HG03558 (cell line): ENCODE results near the gene TXNRD2.

Experiments used
- ATAC-seq: cut with Tn5 transposase; IDR thresholded peaks from one replicate; pipeline ENCODE4 v1.9.1; 2021; ENCODE audit warnings: moderate number of reproducible peaks; ENCODE audit not compliant: unreplicated experiment; ENCODE audit errors: extremely low read depth

Gene TXNRD2

DNA sequence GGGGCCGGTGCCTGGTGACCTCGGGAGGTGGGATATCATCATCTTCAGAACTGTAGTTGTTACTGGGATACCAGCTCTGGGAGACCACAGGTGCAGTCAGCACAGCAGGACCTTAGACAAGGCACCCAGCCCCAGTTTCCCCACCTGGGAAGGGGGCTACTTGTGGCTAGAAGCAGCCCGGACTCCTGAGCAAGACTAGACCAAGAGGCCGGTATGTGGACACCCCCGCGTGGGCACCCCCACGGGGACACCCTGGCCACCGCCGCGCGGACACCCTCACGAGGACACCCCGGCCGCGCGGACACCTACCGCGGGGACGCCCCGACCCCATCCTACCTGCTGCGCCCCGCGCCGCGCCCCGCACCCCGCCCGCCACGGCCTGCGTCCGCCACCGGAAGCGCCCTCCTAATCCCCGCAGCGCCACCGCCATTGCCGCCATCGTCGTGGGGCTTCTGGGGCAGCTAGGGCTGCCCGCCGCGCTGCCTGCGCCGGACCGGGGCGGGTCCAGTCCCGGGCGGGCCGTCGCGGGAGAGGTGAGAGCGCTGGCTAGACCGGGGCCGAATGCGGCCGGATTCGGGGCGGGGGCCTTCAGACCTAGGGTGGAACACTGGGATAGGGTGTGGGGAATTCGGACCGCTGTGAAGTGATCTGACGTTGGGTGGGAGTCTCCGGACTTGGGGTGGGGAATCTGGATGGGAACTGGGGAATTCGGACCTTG lies at the start of gene TXNRD2, which contains the start of gene COMT:
TSS of gene TXNRD2 (minus strand) at position 454 of the 718 bp plus-strand sequence. CDS start at position 439, 15 bp downstream.
TSS of gene COMT (plus strand) at position 408 of the 718 bp plus-strand sequence. CDS start 20,755 bp downstream, outside the sequence.
- ATAC-seq: no peak

DNA sequence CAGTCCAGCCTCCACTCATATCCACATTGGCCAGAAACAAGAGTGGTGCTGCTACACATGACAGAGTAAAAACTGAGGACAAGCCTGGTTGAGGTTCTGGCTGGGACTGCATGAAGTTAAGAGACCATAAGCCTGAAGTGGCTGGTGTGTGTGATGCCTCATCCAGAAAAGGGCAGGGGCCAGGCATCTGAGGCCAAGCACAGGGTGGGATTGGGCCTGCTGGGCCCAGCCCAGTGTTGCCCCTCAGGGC lies 49.7 kb upstream of the TXNRD2 start:
- ATAC-seq: no peak

DNA sequence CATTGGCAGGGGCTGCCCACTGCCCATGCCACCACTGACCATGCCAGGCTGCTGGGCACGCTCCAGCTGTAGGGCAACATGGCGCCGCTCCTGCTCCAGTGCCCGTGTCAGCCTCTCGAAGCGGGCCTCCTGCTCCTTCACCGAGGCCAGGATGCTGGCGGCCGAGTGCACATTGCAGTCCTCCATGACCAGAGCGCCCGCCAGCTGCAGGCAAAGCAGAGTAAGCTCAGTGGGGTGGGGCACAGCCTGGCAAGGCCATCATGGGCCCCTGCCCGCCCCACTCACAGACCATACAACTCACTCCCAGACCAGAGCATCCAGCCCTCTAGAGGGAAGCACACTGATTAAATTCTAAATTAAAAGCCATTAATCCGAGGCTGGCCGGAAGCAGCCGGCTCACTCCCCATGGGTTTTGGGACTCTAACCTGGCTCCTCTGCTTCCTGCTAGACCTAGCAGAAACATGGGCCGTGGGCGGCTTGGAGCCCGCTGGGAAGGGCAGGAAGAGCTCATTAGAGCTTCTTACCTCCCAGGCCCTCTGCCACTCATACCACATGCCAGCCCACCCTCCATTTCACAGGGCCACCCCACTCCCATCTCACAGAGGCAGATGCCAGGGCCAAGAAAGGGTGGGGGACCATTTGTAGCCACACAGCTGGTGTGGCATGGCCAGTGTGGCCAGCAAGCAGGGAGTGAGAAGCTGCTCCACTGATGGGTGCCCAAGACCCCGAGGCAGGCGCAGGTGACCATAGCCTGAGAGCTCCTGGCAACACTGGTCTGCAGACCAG lies 49.2 kb upstream of the TXNRD2 start:
- ATAC-seq: no peak

DNA sequence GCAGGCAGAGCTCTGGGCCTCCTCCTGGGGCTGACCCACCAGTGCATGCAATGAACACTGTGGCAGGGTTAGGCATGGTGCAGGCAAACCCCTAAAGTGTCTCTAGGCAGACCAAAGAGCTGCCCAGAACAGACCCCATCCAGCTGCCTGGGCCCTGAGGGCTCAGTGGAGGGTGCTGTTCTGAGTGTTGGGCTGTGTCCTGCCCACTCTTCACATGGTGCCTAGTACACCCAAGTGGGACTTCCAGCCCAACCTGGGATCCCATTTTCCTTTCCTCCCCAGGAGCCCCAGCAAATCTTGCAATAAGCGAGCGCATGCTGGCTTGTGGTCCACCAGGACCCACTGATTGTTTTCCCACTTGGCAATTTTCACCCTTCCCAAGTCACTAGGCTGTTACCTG lies 48.6 kb upstream of the TXNRD2 start:
- ATAC-seq: no peak

DNA sequence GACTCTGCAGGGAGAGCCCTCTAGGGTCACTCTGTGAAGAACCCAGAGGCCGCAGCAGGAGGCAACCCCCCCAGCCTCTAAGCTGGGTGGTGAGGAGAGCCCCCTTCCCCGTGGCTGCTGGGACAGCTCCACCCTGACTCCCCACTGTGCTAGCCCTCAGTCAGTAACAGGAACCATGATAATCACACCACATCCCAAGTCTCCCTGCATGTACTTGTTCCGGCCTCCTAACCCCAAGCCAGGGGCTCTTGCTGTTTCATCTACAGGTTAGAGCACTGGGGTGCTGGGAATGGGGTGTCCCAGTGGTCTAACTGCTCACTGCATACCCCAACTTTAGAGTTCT lies 48.1 kb upstream of the TXNRD2 start:
- ATAC-seq: no peak

DNA sequence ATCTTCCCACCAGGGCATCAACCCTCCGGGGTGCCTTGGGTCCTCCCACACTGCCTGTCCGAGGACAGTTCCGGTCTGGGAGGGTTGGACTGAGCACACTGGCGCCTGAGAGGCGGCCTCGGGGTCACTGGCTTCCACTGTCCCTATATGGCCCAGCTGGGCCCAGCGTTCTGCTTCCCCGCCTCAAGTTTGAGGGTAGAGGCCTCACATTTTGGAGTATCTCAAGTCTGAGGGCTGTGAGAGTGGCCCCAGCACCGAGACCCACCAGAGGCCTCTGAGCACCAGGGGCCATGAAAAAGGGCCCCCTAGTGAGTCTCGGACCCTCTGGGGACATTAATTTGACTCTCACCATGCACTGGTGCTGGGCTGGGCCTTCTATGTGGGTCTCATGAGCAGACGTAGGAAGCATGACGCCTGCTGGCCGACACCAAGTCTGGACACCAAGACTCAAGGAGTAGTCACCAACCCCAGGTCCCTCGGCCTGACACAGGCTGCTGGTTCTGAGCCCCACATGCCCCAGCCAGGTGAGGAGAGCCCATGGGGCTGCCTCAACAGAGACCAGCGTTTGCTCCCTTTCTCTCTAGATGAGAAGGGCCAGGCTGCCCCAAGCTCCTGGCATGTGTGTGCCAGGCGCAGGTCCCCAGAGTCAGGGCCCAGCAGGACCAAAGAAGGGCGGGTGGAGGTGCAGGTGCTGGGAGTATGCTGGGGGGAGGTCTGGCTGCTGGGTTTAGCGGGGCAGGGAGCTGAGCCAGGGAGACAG lies 47.5 kb upstream of the TXNRD2 start:
- ATAC-seq: no peak

DNA sequence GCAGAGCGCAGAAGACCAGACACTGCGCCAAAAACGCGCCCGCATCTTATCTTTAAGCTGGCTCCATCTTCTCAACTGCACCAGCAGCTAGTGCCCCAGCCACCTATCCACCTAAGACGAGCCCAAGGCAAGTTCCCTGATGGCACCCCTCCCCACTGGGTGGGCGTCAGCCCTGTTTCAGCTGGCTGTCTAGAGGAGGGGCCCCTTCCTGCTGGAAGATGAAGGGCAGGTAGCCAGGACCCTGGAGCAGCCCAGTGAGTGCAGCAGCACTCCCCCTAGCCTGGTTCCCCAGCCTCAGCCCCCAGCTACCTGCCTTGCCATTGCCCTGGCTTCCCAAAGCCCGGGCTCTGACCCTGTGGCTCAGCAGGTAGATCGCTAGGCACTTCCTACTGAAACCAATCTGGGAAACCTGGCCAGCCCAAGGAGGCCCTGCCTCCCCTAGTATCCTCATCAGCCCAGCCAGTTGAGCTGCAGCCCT lies 46.8 kb upstream of the TXNRD2 start:
- ATAC-seq: no peak

DNA sequence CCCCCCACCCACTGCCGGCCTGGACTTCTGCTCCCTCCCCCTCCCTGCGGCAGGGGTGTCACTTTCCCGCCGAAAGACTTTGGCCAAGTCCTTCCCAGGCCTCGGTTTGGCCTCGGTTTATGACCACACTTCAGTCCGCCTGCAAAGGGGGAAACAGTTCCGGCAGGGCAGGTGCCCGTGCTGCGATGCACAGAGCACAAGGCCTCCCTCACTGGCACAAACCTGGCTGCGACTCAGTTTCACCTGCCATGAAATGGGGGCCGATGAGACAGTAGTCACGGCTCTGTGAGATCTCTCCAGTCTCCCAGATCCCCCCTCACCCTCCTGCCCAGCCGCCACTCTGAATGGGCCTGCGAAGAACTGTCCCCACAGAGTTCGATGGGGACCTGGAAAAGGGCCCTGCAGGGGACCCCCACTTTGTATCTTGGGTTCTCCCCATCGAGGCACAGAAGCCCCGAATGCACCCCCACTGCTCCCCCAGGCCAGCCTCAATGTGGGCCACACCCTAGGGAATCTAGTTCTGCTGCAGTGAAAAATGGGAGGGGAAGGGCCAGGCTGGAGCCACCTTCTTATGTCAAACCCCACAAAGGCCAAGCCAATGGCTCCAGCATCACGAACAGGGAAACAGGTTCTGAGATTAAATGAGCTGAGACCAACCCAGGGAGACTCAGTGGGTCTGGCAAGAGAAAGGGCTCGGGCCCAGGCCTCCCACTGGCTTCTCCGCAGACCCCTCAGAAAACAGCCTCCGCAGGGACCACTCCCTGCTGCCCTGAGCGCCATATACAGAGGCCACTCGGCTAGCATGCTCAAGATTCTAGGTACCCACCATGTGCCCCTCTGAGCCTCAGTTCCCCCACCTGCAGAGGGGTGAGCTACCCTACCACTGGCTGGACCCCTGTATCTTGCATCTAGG lies 46.0 kb upstream of the TXNRD2 start:
- ATAC-seq: no peak

DNA sequence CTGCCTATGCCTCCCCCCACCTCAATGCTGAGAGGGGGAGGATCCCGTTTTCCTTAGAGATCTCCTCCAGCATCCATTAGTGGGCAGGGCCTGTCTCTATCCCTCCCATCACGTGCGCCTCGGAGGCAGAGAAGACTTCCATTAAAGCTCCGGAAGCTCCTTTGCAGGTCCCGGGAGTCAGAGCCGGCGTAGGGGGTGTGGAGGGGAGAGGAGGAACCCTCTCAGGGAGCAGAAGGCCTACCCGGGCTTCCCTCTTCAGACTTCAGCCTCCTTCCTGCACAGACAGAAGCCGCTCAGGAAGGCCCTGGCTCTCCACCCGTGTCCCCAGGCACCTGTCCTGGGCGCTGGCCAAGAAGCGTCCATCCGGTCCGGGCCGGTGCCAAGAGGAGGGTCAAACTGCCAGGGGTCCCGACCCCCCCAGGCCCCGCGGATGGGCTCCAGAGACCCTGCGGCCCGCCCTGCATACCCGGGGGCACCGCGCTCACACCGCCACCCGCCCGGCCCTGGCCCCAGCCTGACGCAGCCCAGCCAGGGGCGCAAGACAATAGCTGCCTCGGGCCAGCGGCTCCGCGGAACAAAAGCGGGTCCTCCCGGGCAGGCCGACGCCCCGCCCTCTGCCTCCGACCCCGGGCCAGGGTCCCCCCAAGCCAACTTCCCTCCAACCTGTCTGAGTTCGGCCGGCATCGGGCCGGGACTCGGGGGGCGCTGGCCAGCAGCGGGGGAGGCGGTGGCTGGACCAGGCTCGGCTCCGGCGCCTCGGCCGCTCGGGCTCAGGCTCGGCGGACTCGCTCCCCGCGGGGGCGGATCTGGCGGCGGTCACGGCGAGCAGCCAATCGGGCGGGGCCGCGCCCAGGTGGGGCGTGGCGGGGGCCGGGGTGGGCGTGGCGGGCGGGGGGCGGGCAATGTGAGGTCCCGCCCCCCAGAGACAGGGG lies 45.1 kb upstream of the TXNRD2 start:
- ATAC-seq: no peak

DNA sequence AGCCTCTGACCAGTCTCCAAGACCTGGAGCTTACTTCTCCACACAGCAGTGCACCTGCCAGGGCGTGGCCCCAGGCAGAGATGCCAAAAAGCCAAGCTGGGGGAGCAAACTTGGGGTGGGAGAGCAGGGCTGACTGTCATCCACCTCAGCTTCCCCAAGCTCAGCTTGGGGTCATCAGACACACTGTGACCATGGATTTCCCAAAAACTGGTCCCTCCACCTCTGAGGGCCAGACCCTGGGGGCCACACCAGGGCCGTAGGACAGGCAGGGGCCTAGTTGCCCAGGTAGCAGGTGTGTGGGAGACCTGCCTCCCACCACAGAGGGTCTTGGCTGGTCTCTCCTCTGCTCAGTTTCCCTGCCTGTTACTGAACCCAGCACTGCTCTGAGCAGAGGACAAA lies 44.4 kb upstream of the TXNRD2 start:
- no peak for ATAC-seq

DNA sequence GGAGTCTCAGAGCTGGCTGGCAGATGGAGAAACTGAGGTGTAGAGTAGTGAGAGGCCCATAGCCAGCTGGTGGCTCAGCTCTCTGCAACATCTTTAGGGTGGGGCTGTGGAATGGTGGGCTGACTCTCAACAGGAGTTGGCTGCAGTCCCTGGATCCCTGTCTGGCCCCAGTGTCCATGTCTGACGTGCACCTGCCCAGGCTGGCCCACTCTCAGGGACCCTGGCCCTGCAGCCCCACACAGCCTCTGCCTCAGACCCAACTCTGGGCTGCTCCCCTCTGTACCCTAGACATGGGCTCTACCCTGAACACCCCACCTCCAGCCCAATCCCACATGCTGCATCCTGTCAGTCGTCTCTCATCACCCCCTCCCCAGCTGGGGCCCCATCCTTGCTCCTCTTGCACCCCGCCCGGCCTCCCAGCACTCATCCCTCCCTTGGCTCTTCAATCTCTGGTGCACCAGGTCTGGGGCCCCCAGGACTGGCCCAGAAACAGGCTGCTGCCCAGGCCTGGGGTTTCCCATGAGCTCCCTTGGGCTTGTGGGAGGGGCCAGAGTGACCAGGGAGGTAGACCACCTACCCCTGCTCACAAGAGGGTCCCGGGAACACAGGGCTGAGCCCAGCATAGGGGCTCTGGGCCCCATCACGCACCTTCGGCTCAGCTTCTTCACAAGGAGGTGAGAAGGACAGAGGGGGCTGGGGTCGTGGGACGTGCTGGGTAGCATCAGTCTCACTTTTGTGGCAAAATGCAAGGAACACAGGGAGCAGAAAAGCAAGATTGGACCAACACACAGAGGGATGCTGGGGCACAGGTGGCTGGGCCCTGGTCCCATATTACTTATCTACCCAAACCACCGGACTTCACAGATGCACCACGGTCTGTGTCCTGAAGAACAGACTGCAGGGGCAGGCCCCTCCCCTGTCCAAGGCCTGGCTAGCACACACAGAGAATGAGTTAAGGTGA lies 43.5 kb upstream of the TXNRD2 start:
- ATAC-seq: no peak

DNA sequence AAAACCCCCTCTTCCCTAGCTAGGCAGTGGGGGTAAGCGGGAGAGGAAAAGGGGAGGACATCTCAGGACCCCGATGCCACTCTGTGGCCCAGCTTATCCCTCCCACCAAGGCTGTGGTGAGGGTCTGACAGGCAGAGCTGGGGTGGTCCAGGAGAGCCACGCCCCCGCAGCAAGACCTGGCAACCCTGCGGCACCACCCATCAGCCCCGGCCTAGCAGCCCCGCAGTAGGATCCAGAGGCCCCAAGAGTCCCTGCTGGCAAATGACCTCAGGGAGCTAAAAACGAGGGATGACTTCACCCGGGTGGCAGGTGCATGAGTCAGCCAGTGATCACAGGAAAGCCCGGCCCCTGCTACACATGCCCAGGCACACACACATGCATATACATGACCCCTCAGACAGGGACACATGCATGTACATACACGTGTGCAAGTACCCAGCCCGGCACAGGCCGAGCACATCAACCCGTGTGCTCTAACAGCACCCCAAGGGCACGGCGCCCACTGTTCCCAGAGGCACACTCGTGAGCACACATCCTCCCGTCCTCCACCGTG lies 42.7 kb upstream of the TXNRD2 start:
- ATAC-seq: no peak

DNA sequence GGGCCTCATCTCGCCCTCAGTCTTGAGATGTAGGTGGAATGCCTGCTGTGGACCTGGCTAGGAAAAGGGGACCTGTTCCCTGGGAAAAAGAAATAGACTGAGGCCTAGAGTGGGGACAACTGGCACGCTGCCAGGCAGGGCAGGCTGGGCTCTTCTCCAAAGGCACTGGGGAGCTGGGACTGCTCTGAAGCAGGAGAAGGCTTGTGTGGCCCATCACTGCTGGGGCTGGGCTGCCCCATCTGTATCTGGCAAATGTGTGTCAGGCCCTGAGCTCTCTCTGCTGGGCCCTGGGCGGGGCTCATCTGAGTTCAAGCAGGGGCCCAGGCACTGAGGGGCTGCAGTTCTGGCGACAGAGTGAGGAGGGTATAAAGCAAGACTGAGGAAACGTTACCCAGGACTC lies 42.1 kb upstream of the TXNRD2 start:
- ATAC-seq: no peak

DNA sequence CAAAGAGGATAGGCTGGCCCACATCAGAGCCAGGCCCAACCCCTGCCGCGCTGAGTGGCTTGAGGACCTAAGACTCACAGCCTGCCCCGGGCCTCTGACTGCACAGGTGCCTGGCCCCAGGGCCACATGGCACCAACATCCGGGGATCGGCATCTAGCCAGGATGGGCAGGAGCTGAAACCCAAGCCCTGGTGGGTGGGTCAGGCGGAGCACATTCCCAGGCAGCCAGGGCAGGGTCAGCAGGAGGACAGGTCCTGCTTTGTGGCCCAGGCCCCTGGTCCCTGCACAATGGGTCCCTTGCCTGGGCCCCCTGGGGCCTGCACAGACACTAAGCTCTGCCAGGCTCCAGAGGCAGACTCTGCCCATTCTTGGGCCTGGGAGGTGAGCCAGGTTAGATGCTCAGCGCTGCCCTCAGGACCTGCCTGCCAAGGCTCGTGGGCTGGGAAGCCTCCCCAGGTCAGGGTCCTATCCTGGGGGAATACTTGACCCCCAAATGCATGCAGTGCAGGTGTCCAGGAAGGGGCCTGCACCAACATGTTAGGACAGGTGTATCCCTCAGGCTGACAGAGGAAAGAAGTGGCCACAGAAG lies 41.5 kb upstream of the TXNRD2 start:
- ATAC-seq: no peak

DNA sequence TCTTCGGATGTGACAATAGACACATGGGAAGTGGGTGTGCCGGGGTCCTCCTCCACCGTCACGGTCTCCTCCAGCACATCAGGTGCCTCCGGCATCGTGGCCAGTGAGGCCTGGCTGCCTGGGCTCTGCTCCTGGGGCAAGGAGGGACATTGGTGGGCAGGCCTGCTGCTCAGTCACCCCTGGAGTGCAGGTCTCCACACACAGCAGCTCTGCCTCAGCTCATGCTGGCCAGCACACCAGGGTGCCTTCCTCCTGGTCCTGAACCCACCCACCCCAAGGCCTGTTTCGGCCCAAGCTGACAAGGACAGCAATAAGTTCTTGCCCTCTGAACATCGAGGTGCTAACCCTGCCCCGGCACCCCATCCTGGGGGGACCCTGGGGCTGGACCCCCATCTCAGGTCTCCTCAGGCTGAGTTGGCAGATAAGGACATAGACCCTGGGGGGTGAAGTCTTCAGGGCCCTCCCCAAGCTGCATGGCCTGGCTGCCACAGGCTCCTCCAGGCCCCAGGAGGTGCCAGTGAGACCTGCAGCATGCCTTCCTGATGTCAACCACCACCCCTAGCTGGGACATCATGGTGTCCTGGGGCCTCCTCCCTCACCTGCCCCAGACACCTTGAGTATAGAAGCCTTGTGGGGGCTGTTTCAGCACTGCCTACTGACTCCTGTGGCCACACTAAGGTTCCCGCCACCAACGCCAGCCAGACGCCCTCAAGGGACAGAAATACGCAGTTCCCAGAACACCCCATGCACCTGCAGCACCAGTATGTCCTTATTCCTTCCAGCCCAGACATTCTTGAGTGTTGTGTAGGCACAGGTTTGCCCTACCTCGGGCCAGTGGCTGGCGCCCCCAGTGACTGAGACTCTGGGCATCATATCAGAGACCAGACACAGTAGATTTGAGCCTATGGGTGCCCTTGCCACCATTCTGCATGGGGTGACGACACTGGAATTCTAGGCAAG lies 40.6 kb upstream of the TXNRD2 start:
- no peak for ATAC-seq
